Coronary artery (tissue), 2 donors: Measurements from ENCODE around the gene CRYBB2.
"Not testable (repeated sequence)": the region's sequence is repeated elsewhere in the genome, so short reads cannot be mapped to it uniquely, and the experiment has no call there.

ENCODE experiments used
- DNase-seq: peaks from one replicate; pipeline ENCODE4 v3.0.0-alpha.2; 2017; ENCODE audit warnings: low spot score
- H3K27ac ChIP-seq, 2 donors: fragments of 200-600 bp; sonication (generic); one replicate each; pipeline ENCODE4 v1.5.1; 2016 to 2019
- H3K4me3 ChIP-seq: fragments of 200-600 bp; sonication (generic); 2 replicates; pipeline ENCODE4 v1.5.1; 2016; ENCODE audit warnings: mild to moderate bottlenecking, moderate library complexity
- CTCF ChIP-seq: fragments of 200-600 bp; sonication (generic); IDR thresholded peaks from one replicate; pipeline ENCODE4 v1.5.1; 2019; ENCODE audit warnings: antibody characterized with exemption

CRYBB2 gene

GRCh38 chr22:25236417-25236816 lies 17.0 kb downstream of the CRYBB2 start:
- H3K4me3 ChIP-seq = no peak overlapping the region
- no peak overlapping the region for H3K27ac ChIP-seq
- DNase-seq = no peak
- no peak for TF ChIP-seq CTCF

GRCh38 chr22:25237503-25237902 lies 18.1 kb downstream of the CRYBB2 start:
- H3K27ac ChIP-seq = no peak overlapping the region
- no peak overlapping the region for H3K4me3 ChIP-seq
- no peak for DNase-seq
- TF ChIP-seq CTCF = no peak

GRCh38 chr22:25238058-25238457 lies 18.6 kb downstream of the CRYBB2 start:
- H3K27ac ChIP-seq, DNase-seq: not testable (repeated sequence)

GRCh38 chr22:25255169-25255568 lies 35.7 kb downstream of the CRYBB2 start:
- H3K27ac ChIP-seq, H3K4me3 ChIP-seq, DNase-seq: not testable (repeated sequence)

More at GRCh38 chr22:25238058-25238457, 18.6 kb downstream of the CRYBB2 start:
- not testable (repeated sequence) for H3K4me3 ChIP-seq

GRCh38 chr22:25267567-25267966 lies 48.1 kb downstream of the CRYBB2 start:
- not testable (repeated sequence) for H3K4me3 ChIP-seq, H3K27ac ChIP-seq, DNase-seq

- DNase-seq = not testable (repeated sequence)
Measured at GRCh38 chr22:25268902-25269301, 49.5 kb downstream of the CRYBB2 start.

GRCh38 chr22:25270061-25270460 lies 50.6 kb downstream of the CRYBB2 start:
- not testable (repeated sequence) for H3K4me3 ChIP-seq, DNase-seq, H3K27ac ChIP-seq

More at GRCh38 chr22:25268902-25269301, 49.5 kb downstream of the CRYBB2 start:
- not testable (repeated sequence) for H3K4me3 ChIP-seq, H3K27ac ChIP-seq

GRCh38 chr22:25273231-25273630 lies 53.8 kb downstream of the CRYBB2 start:
- H3K4me3 ChIP-seq, H3K27ac ChIP-seq, DNase-seq: not testable (repeated sequence)

- not testable (repeated sequence) for DNase-seq, H3K4me3 ChIP-seq, H3K27ac ChIP-seq
Measured at GRCh38 chr22:25273928-25274327, 54.5 kb downstream of the CRYBB2 start.

GRCh38 chr22:25280118-25280517 lies 60.7 kb downstream of the CRYBB2 start:
- not testable (repeated sequence) for DNase-seq, H3K4me3 ChIP-seq, H3K27ac ChIP-seq
